Fibroblast of skin of right biceps (primary cell): ENCODE measurements around the gene MTX1.
"Not testable (repeated sequence)": the region's sequence is repeated elsewhere in the genome, so short reads cannot be mapped to it uniquely, and the experiment has no call there.

Experiments
- DNase-seq: peaks from one replicate; pipeline ENCODE4 v3.0.0-alpha.2; 2013

The MTX1 gene

GRCh38 chr1:155208541-155209311 lies at the start of gene MTX1:
MTX1 (plus strand) TSS chr1:155208695; CDS start chr1:155208805, 110 bp downstream.
- DNase-seq, result peak; percentile 86

- DNase-seq, result no peak
Measured at GRCh38 chr1:155158991-155159390, 49.5 kb upstream of the MTX1 start.

- DNase-seq, result no peak
Measured at GRCh38 chr1:155160128-155160527, 48.4 kb upstream of the MTX1 start.

- not testable (repeated sequence) for DNase-seq
Measured at GRCh38 chr1:155162631-155163030, 45.9 kb upstream of the MTX1 start.

GRCh38 chr1:155163785-155164184 lies 44.7 kb upstream of the MTX1 start:
- DNase-seq, result not testable (repeated sequence)

- DNase-seq, result not testable (repeated sequence)
Measured at GRCh38 chr1:155164625-155165024, 43.9 kb upstream of the MTX1 start.

GRCh38 chr1:155166051-155166470 lies 42.4 kb upstream of the MTX1 start:
- DNase-seq, result no peak

- DNase-seq, result no peak
Measured at GRCh38 chr1:155166471-155167165, 41.9 kb upstream of the MTX1 start.

GRCh38 chr1:155167166-155168104 lies 41.1 kb upstream of the MTX1 start:
- peak; percentile 75 for DNase-seq

- not testable (repeated sequence) for DNase-seq
Measured at GRCh38 chr1:155168105-155168445, 40.4 kb upstream of the MTX1 start.

- DNase-seq, result no peak
Measured at GRCh38 chr1:155168456-155169210, 39.9 kb upstream of the MTX1 start.

GRCh38 chr1:155169541-155169940 lies 39.0 kb upstream of the MTX1 start:
- no peak for DNase-seq

GRCh38 chr1:155170101-155170785 lies 38.3 kb upstream of the MTX1 start:
- DNase-seq, result no peak

GRCh38 chr1:155170806-155171205 lies 37.7 kb upstream of the MTX1 start:
- DNase-seq, result no peak

- no peak for DNase-seq
Measured at GRCh38 chr1:155171836-155172731, 36.4 kb upstream of the MTX1 start.

- DNase-seq, result peak; percentile 96
Measured at GRCh38 chr1:155172732-155173477, 35.6 kb upstream of the MTX1 start, which contains the start of gene KRTCAP2. KRTCAP2 (minus strand) TSS chr1:155173304; CDS start chr1:155173224, 80 bp downstream.

- DNase-seq, result peak; percentile 81
Measured at GRCh38 chr1:155173478-155174323, 34.8 kb upstream of the MTX1 start, which contains the start of gene TRIM46. TRIM46 (plus strand) TSS chr1:155173849; CDS start chr1:155173967, 118 bp downstream.
